ENCODE results near the gene NCBP2.

Gene NCBP2

GRCh38 chr3:196931828-196932587 lies 10.3 kb downstream of the NCBP2 start:
- in situ Hi-C loops (cut with MboI; ENCODE audit: low sequenced_read_pairs, unreplicated experiment): no loop called here

GRCh38 chr3:196931157-196931556 lies 11.2 kb downstream of the NCBP2 start:
- in situ Hi-C loops (cut with MboI; ENCODE audit: low sequenced_read_pairs, unreplicated experiment): no loop called here
- TF ChIP-seq, protein P1, sequence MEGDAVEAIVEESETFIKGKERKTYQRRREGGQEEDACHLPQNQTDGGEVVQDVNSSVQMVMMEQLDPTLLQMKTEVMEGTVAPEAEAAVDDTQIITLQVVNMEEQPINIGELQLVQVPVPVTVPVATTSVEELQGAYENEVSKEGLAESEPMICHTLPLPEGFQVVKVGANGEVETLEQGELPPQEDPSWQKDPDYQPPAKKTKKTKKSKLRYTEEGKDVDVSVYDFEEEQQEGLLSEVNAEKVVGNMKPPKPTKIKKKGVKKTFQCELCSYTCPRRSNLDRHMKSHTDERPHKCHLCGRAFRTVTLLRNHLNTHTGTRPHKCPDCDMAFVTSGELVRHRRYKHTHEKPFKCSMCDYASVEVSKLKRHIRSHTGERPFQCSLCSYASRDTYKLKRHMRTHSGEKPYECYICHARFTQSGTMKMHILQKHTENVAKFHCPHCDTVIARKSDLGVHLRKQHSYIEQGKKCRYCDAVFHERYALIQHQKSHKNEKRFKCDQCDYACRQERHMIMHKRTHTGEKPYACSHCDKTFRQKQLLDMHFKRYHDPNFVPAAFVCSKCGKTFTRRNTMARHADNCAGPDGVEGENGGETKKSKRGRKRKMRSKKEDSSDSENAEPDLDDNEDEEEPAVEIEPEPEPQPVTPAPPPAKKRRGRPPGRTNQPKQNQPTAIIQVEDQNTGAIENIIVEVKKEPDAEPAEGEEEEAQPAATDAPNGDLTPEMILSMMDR (IDR thresholded peaks at IDR 0.05; ENCODE audit: borderline replicate concordance, control extremely low read depth, extremely low read depth, insufficient read depth, missing control alignments): no peak

More at GRCh38 chr3:196931828-196932587, 10.3 kb downstream of the NCBP2 start:
- TF ChIP-seq, protein P1 (IDR thresholded peaks at IDR 0.05; ENCODE audit: borderline replicate concordance, control extremely low read depth, extremely low read depth, insufficient read depth, missing control alignments): no peak
- DNase-seq (ENCODE audit: low spot score): no peak

GRCh38 chr3:196927571-196928453 lies 14.5 kb downstream of the NCBP2 start:
- in situ Hi-C loops (cut with MboI; ENCODE audit: low sequenced_read_pairs, unreplicated experiment): no loop called here
- no peak for DNase-seq (ENCODE audit: low spot score)
- TF ChIP-seq, protein P1 (IDR thresholded peaks at IDR 0.05; ENCODE audit: borderline replicate concordance, control extremely low read depth, extremely low read depth, insufficient read depth, missing control alignments): no peak

More at GRCh38 chr3:196931157-196931556, 11.2 kb downstream of the NCBP2 start:
- DNase-seq (ENCODE audit: low spot score): no peak

DNA sequence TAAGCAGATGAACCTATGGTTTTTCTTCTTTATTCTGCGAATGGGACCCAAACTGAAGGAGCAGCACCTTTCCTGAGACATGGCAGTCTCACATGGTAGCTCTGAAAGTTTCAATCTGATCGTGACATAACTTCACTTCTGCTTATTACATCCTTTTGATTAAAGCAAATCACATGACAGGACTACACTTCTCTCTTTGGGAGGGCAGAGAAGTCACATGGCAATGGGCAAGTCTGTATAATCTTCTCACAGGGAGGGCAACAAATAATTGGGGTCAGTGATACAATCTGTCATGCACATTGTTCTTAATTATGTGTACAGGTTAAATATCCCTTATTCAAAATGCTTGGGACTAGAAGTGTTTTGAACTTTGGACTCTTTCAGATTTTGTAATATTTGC lies 21.6 kb downstream of the NCBP2 start:
- no peak for DNase-seq (ENCODE audit: low spot score)
- in situ Hi-C loops (cut with MboI; ENCODE audit: low sequenced_read_pairs, unreplicated experiment): no loop called here
- TF ChIP-seq, protein P1 (IDR thresholded peaks at IDR 0.05; ENCODE audit: borderline replicate concordance, control extremely low read depth, extremely low read depth, insufficient read depth, missing control alignments): no peak

DNA sequence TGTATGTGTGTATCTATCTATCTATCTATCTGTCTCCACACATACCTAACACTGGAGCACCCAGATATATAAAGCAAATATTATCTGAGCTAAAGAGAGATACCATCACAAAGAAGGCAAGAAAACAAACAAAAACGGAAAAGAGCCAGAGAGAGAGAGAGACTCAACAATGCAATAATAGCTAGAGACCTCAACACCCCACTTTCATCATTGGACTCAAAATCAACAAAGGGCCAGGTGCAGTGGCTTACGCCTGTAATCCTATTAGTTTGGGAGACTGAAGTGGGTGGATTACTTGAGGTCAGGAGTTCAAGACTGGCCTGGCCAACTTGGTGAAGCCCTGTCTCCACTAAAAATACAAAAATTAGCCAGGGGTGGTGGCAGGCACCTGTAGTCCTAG lies 23.4 kb downstream of the NCBP2 start:
- no peak for DNase-seq (ENCODE audit: low spot score)
- TF ChIP-seq, protein P1 (IDR thresholded peaks at IDR 0.05; ENCODE audit: borderline replicate concordance, control extremely low read depth, extremely low read depth, insufficient read depth, missing control alignments): no peak

GRCh38 chr3:196916995-196917394 lies 25.3 kb downstream of the NCBP2 start:
- in situ Hi-C loops (cut with MboI; ENCODE audit: low sequenced_read_pairs, unreplicated experiment): no loop called here
- TF ChIP-seq, protein P1 (IDR thresholded peaks at IDR 0.05; ENCODE audit: borderline replicate concordance, control extremely low read depth, extremely low read depth, insufficient read depth, missing control alignments): no peak

More for the DNA sequence above, 23.4 kb downstream of the NCBP2 start:
- in situ Hi-C loops (cut with MboI; ENCODE audit: low sequenced_read_pairs, unreplicated experiment): no loop called here

More at GRCh38 chr3:196916995-196917394, 25.3 kb downstream of the NCBP2 start:
- no peak for DNase-seq (ENCODE audit: low spot score)
